Measurements from ENCODE around the gene DISC1.
A peak's percentile ranks its signal among the peaks of the same experiment; 100 is the strongest.

The DISC1 gene

DNA sequence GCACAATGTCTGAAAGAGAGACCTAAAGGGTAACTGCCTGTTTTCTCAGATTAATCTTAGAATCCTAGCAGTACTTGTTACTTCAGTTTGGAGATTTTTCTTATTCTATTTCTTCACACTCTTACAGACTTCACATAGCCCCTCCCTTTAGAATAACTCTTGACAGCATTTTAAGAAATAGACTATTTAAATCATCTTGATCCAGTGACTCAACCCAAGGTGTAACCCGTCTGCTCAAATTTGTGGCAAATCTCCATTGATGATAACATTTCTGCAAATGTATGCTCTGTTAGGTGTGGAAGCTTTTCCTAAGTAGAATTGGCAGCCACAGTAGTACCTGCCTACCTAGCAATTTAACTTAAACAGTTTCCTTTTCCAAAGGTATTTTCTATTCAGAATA, 391.2 kb downstream of the DISC1 start:
- no peak for DNase-seq

DNA sequence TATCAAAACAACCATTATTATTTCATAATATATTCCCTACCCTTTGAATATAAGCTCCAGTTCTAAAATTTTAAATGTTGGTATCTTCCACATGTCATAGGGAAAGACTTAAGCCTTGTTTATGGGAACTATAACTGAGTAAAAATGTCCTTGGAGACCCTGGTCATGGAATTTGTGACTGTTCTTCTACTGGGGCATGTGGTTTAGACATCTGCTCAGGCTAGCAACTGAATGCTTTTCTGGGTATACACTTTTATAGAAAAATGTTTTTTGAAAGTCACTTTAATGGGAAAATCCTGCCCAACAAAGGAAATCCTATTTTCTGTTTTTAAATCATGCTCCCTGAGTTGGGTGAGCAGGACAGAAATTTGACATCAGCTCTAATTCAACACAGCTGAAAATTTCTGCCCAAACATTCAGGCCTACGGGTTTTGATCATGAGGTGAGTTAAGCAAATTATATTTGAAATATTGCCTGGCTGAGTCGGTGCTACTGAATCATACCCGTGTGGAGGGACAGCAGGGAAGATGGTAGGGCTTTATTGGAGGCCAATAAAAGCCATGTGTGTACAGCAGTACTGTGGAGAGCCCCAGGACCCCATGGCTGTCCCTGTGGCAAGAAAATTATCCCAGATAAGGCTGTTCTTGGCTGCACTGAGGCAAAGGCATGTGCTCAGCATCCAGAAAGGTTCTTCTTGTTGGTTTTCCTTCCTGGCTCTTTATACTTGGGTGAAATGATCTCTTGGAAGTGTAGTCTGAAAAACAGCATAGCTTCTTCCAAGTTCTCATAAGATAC, 391.8 kb downstream of the DISC1 start:
- no peak for DNase-seq

GRCh38 chr1:232019026-232019340, 392.4 kb downstream of the DISC1 start:
- no peak for DNase-seq

DNA sequence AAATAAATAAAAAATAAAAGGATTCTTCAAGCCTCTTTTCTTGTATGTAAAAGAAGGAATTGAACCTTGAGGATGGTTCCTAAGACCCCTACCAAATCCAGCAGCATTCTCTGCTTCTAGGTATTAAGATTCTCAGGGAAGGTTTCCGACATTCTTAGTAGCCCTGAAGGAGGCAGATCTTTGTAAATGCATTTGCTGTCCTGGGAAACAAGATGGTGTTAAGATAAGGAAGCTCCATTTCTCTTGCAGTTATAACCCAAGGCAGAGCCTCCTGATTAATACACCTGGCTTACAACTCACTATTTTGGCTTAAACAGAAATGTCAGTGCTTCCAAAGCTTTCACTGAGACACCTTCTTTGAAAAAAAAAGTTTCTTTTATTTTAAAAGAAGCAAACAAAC, 393.8 kb downstream of the DISC1 start:
- DNase-seq: no peak

DNA sequence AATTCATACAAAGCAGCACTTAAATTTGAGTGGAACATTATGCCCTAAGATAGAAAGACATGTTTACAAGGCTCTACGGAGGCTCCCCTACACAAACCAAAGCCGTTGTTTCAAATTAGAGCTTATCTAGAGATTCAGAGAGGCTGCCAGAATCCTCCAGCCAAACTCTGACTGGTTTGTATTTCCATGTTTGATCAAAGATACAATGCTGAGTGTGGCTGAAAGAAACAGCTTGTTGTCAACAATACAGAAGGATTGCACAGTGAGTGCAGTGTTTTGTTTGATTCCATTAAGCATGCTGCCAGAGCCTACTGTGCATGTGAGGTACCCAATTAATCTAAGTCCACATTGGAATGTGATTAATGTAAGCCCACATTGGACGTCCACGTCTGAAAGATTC, 402.7 kb downstream of the DISC1 start:
- no peak for DNase-seq

DNA sequence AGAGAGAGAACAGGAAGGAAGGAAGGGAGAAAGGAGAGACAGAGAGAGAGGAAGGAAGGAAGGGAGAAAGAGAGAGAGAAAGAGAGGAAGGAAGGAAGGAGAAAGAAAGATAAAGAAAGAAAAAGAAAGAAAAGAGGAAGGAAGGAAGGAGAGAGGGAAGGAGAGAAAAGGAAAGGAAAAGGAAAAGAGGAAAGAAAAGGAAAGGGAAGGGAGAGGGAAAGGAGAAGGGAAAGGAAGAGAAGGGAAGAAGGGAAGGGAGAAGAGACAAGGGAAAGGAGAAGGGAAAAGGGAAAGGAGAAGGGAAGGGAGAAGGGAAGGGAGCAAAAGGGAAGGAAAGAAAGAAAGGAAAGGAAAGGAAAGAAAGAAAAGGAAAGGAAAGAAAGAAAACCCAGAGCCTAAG, 404.6 kb downstream of the DISC1 start:
- no peak for DNase-seq

- no peak for DNase-seq
Observed at GRCh38 chr1:232033285-232033684, 406.7 kb downstream of the DISC1 start.

DNA sequence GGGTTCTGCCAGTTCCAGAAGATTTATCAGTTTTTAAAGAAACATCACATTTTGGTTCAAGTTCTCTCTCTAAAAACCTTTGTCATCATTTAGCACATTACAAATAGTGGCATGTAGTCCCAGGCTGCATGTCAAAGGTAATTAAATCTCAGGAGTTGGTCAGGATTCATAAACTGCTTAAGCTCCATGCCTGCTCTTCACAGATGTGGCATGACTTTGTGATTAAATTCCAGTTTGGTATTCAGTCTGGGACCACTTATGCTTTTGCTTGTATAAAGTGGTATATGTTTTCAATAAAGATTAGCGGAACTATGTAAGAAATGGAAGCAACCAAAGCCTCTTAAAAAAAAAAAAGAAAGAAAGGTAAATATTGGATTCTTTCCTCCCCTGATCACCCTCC, 408.0 kb downstream of the DISC1 start:
- DNase-seq: no peak

- no peak for DNase-seq
Observed at GRCh38 chr1:232036181-232036933, 409.8 kb downstream of the DISC1 start.

- DNase-seq: no peak
Observed at GRCh38 chr1:232037774-232038388, 411.3 kb downstream of the DISC1 start.

DNA sequence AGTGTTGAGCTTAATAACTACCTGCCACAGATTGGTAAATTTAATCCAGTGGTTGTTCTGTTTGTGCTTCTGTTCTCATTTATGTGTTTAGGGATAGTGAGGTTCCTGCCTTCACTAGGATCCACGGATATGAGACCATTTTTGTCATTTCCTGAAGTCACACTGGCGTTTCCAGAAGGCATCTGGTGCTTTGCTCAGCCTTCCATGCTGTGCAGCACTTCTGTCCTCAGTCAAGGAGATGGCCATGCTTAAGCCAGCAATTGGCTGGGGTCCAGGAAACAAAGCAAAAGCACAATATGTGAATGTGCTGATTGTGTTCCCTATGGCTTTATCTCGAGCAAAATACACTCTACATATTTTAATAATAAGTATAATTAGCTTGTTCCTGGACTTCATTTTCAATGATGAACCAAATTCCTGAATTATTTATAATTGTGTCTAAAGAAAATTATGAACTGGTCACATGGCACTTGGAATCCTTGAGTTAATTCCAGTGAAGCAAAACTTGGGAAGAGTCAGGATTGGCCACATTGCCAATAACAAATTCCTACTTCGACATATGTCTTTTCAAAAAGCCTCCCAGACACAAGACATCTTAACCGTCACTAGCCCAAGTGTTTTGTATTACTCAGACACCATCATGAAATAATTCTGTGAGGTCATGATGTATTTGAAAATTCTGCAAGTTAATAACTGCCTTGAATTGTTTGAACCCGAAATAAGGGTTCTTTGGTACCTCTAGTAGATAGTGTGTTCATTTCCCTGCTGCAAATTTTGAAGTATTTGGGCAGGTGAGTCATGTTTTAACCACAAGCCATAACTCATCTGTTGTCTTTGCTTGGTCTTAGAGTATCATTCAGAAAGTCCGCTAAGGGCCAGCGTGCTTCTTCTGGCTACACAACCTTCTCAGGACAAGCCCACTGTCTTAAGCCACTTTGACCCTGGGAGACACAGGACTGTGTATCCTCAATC, 412.4 kb downstream of the DISC1 start:
- DNase-seq: no peak

DNA sequence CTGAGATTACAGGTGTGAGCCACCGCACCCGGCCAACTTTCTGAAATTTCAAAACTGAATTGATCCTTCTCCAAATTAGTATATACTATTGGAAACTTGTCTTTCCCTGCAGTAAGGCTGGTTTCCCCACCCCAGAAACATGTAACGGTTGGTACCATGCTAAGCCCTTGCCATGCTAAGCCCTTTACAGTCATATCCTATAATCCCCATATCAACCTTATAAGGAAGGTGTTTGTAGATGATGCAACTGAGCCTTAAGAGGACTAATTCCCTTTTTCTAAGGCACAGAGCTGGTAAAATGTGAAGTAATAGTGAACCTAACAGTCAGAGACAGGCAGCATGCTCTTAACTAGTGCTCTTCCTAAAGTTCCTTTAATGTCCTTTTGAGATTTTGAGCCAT, 413.7 kb downstream of the DISC1 start:
- DNase-seq: no peak

DNA sequence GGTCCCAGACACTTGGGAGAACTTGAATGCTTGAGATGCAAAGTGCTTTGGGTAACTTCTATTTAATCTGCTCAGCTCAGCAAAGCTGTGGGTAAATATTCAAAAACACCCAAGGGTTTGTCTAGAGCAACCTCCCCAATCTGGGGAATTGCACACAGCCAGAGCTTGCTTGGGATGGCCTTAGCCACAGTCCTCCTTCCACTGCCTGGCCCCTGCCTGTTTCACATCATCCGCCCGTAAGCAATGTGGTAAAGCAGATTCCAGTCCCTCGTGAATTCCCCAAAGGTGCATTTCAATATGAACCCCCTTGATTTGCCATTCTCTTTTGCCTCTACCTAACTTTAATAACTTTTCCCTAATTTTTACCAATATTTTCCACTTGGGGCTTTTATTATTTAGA, 418.1 kb downstream of the DISC1 start:
- no peak for DNase-seq

GRCh38 chr1:232045139-232045994, 418.8 kb downstream of the DISC1 start:
- DNase-seq: no peak

- DNase-seq: peak; percentile 34 to 37
Observed at GRCh38 chr1:232046451-232047306, 420.1 kb downstream of the DISC1 start.

- no peak for DNase-seq
Observed at GRCh38 chr1:232047473-232047872, 420.9 kb downstream of the DISC1 start.

DNA sequence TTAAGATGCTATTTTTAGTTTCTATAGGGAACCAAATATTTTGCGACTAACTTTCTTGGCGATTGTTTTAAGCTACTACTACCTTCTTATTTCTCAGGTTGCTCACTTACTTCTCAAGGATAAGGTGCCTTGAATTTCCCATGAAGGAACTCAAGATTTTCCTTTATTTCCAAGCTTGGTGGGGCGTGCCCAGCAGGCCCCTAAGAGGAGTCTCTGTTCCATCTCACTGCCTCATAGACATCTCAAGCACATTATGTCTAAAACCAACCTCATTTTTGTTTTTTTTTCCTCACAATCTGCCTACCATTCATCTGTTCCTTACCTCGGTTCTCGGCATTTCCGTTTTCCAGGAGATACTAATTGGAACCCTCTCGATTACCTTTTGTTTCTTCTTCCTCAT, 421.9 kb downstream of the DISC1 start:
- DNase-seq: no peak

DNA sequence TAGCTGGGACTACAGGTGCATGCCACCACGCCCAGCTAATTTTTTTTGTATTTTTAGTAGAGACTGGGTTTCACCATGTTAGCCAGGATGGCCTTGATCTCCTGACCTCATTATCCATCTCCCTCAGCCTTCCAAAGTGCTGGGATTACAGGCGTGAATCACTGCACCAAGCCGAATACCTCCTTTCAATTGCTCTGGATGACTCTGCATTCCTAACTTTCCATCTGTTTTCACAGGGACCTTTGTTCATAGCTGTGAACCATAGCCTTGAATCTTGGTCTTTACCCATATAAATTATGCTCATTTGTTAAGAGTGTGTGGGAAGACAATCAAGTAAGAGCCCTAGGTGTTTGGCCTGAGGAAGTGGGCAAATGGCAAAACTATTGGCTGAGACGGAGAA, 422.7 kb downstream of the DISC1 start:
- no peak for DNase-seq

DNA sequence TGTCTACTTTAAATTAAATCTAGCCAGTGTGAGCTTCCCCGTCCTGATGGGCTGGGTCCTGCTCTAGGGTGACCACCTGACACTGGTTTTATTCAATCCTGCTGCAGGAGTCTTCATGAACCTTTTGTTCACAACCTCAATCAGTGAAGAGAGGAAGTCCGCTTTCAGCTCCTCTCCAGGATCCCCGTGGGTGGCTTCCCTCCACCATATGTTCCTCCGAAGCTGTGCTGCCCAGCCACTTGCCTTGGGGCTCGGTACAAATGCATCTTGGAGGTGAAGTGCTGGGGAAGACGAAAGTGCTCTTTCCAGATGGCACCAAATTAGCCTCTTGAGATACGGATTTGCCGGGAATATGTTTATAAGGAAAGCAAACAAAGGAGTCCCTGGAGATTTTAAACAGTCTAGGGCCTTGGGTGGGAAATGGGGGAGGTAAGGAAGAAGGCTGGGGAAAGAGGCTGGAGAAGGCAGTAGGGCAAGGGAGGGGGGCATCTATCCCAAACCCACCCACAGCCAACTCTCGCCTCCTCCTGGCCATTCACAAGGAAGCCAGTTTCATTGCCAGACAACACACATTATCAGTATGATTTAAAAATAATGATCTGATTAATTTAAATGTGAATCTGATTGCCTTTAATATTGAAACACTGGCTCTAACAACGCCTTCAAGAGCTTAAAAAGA, 430.8 kb downstream of the DISC1 start:
- DNase-seq: no peak

GRCh38 chr1:232057896-232058274, 431.3 kb downstream of the DISC1 start:
- DNase-seq: no peak

Measured in activated T-cell treated with anti-CD3 and anti-CD28 coated beads, Interleukin-2, amount 50 U/mL, for 48 hours (primary cell).